Vagina (tissue), 2 donors: Measurements from ENCODE around the gene CELF5. TPM values are rescaled to one million over a fixed set of nuclear protein-coding genes. Genes with fewer than 3 reads are reported as not detected.

Source experiments
- DNase-seq, 2 donors: peaks; one replicate each; pipeline ENCODE4 v3.0.0-alpha.2; 2017; ENCODE audit errors: extremely low spot score in 2 of 2
- H3K27ac ChIP-seq: fragments of 200-600 bp; sonication (generic); one replicate; pipeline ENCODE4 v1.5.1; 2019
- H3K27me3 ChIP-seq: fragments of 200-600 bp; sonication (generic); one replicate; pipeline ENCODE4 v1.5.1; 2019
- H3K36me3 ChIP-seq, 2 donors: fragments of 200-600 bp; sonication (generic); one replicate each; pipeline ENCODE4 v1.5.1; 2017 to 2019
- H3K4me1 ChIP-seq: fragments of 200-600 bp; sonication (generic); one replicate; pipeline ENCODE4 v1.5.1; 2019
- H3K4me3 ChIP-seq, 2 donors: fragments of 200-600 bp; sonication (generic); 1 replicate in 1 of 2; 2 replicates in 1 of 2; pipeline ENCODE4 v1.5.1; 2016 to 2019
- H3K9me3 ChIP-seq: fragments of 200-600 bp; sonication (generic); one replicate; pipeline ENCODE4 v1.5.1; 2019
- CTCF ChIP-seq, 3 experiments: fragments of 450-650 bp in 2 of 3; fragments of 200-600 bp in 1 of 3; sonication (generic) in 1 of 3; IDR thresholded peaks; one replicate each; pipeline ENCODE4 v1.5.1; 2017 to 2019; ENCODE audit warnings: antibody characterized with exemption in 3 of 3, mild to moderate bottlenecking in 2 of 3, moderate library complexity in 2 of 3
- POLR2A ChIP-seq, 2 donors: fragments of 450-650 bp; IDR thresholded peaks; one replicate each; pipeline ENCODE4 v1.6.1; 2017; ENCODE audit warnings: antibody characterized with exemption in 2 of 2, mild to moderate bottlenecking in 2 of 2, moderate library complexity in 2 of 2
- POLR2AphosphoS5 ChIP-seq, 2 donors: sonication (generic); formaldehyde crosslinking; IDR thresholded peaks; one replicate each; pipeline ENCODE4 v1.9.0; 2017; ENCODE audit warnings: antibody characterized with exemption in 2 of 2, mild to moderate bottlenecking in 2 of 2, low read depth in 1 of 2; ENCODE audit not compliant: insufficient read depth in 1 of 2
- intact Hi-C: fragments of 100-400 bp; cut with DNase I; formaldehyde crosslinking; loops from one replicate; pipeline ENCODE4 v1.15.1; 2023
- total RNA-seq: library from RNA; depleted of rRNA; stranded (reverse); fragments of >200 nt; gene quantifications from one replicate; pipeline ENCODE4 v1.2.3, GENCODE V29; 2016

CELF5 gene
- total RNA-seq, 1 donor from 2014 or later: not detected

- Histone ChIP-seq H3K36me3 (no peaks in the 10 kb centered on the region), H3K27me3 (no peaks in the 10 kb centered on the region), H3K4me3 (peak overlapping the region; percentile 9 to 30), H3K9me3 (no peaks in the 10 kb centered on the region), H3K27ac (peak overlapping the region; percentile 33), H3K4me1 (peaks cover 21% of the 10 kb centered on the region)
- TF ChIP-seq POLR2AphosphoS5 (IDR thresholded peaks at IDR 0.05; ENCODE audit: insufficient read depth in 1 of 2, low read depth in 1 of 2) (no peak), POLR2A (IDR thresholded peaks at IDR 0.05) (no peak), CTCF (IDR thresholded peaks at IDR 0.05) (no peak)
- DNase-seq: no peak
- intact Hi-C loops: no loop called here
Observed at GRCh38 chr19:3178973-3179738, 45.3 kb upstream of the CELF5 start.

GRCh38 chr19:3179739-3180293 is 44.6 kb upstream of the CELF5 start:
- peak overlapping the region; percentile 9 to 30 for H3K4me3 ChIP-seq
- peak overlapping the region; percentile 4 for H3K27ac ChIP-seq
- no peaks in the 10 kb centered on the region for H3K9me3 ChIP-seq

GRCh38 chr19:3183721-3184641 is 40.5 kb upstream of the CELF5 start:
- Histone ChIP-seq H3K27me3 (no peaks in the 10 kb centered on the region), H3K4me3 (no peak overlapping the region), H3K4me1 (peaks cover 31% of the 10 kb centered on the region), H3K36me3 (peaks cover 0 to 4% of the 10 kb centered on the region in 2 donors), H3K9me3 (no peaks in the 10 kb centered on the region), H3K27ac (no peak overlapping the region)
- intact Hi-C loops: no loop called here
- TF ChIP-seq POLR2A (IDR thresholded peaks at IDR 0.05) (no peak), POLR2AphosphoS5 (IDR thresholded peaks at IDR 0.05; ENCODE audit: insufficient read depth in 1 of 2, low read depth in 1 of 2) (no peak), CTCF (IDR thresholded peaks at IDR 0.05) (no peak)
- no peak for DNase-seq

More at GRCh38 chr19:3179739-3180293, 44.6 kb upstream of the CELF5 start:
- Histone ChIP-seq H3K27me3 (no peaks in the 10 kb centered on the region), H3K4me1 (peaks cover 26% of the 10 kb centered on the region), H3K36me3 (no peaks in the 10 kb centered on the region)
- intact Hi-C loops: no loop called here
- DNase-seq: no peak
- TF ChIP-seq CTCF (IDR thresholded peaks at IDR 0.05) (no peak), POLR2A (IDR thresholded peaks at IDR 0.05) (no peak), POLR2AphosphoS5 (IDR thresholded peaks at IDR 0.05; ENCODE audit: insufficient read depth in 1 of 2, low read depth in 1 of 2) (no peak)

- Histone ChIP-seq H3K4me1 (peaks cover 37% of the 10 kb centered on the region), H3K9me3 (no peaks in the 10 kb centered on the region), H3K4me3 (peak overlapping the region; percentile 76 to 100), H3K27ac (peak overlapping the region; percentile 86), H3K27me3 (no peaks in the 10 kb centered on the region), H3K36me3 (peaks cover 0 to 10% of the 10 kb centered on the region in 2 donors)
- no peak for DNase-seq
- no peak for TF ChIP-seq POLR2A (IDR thresholded peaks at IDR 0.05)
- TF ChIP-seq POLR2AphosphoS5 (IDR thresholded peaks at IDR 0.05; ENCODE audit: insufficient read depth in 1 of 2, low read depth in 1 of 2): no peak
- peak in 1 of 3 experiments; percentile 8 for TF ChIP-seq CTCF (IDR thresholded peaks at IDR 0.05)
- intact Hi-C loops: no loop called here
Observed at GRCh38 chr19:3184847-3185460, 39.5 kb upstream of the CELF5 start.
